Skeletal muscle cell (primary cell): ENCODE measurements around the gene CLEC20A.
A peak's percentile ranks its signal among the peaks of the same experiment; 100 is the strongest.

ENCODE experiments used
- DNase-seq: peaks from one replicate; pipeline ENCODE4 v3.0.0-alpha.2; 2010; ENCODE audit warnings: low read depth
- H3K4me3 ChIP-seq: 2 replicates; pipeline ENCODE4 v1.5.1; 2011; ENCODE audit warnings: low read depth, mild to moderate bottlenecking, control low read depth, low read length, moderate library complexity

CLEC20A gene

GRCh38 chr1:178502330-178502714, 5.6 kb upstream of the CLEC20A start:
- DNase-seq, result no peak
- no peak overlapping the region for H3K4me3 ChIP-seq

GRCh38 chr1:178501705-178502329, 5.1 kb upstream of the CLEC20A start:
- no peak overlapping the region for H3K4me3 ChIP-seq
- DNase-seq, result no peak

GRCh38 chr1:178500936-178501554, 4.3 kb upstream of the CLEC20A start:
- no peak overlapping the region for H3K4me3 ChIP-seq
- no peak for DNase-seq

- no peak overlapping the region for H3K4me3 ChIP-seq
- DNase-seq, result no peak
Measured at GRCh38 chr1:178500091-178500770, 3.5 kb upstream of the CLEC20A start.

DNA sequence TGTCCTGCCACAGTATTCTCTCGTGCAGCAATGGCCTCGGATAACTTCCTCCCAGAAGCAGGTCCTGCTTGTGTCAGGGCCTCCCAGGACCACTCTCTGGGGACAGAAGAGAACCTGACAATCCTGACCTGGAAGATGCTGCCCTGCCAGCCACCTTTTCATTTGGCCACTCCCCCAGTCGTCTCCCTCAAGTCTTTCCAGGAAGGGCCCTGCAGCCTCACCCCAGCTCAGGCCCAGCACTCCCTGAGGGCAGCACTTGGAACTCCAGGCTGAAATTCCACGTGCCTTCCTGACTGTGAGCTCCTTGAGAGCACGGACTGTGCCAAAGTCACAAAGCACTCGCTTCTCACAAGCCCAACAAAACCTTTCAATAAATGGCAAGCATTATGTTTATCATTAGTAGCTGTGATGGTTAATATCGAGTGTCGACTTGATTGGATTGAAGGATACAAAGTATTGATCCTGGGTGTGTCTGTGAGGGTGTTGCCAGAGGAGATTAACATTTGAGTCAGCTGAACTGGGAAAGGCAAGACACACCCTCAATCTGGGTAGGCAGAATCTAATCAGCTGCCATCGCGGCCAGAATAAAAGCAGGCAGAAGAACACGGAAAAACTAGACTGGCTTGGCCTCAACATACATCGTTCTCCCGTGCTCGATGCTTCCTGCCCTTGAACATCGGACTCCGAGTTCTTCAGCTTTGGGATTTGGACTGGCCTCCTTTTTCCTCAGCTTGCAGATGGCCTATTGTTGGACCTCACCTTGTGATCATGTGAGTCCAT, 2.3 kb upstream of the CLEC20A start:
- H3K4me3 ChIP-seq, result no peak overlapping the region
- no peak for DNase-seq

DNA sequence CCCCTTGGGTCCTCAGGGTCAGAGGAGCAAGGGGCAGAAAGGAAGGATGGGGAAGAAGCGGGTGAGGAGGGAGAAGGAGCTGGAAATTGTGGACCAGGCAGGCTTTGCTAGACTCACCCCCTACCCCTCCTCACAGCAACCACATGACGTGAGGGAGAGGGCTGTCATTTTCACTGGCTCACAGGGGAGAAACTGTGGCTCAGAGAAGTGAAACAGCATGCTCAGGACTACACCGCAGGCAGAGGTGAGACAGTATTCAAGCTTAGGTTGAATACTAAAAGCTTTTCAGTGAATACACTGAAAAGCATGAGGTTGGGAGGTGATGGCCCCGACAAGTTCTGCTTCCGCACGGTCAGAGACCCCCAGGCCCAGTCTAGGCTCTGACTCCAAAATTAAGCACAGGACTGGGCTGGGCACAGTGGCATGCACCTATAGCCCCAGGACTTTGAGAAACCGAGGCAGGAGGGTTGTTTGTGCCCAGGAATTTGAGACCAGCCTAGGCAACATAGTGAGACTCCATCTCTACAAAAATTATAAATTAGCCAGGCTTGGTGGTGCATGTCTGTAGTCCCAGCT, 1.2 kb upstream of the CLEC20A start:
- DNase-seq, result no peak
- H3K4me3 ChIP-seq, result no peak overlapping the region

DNA sequence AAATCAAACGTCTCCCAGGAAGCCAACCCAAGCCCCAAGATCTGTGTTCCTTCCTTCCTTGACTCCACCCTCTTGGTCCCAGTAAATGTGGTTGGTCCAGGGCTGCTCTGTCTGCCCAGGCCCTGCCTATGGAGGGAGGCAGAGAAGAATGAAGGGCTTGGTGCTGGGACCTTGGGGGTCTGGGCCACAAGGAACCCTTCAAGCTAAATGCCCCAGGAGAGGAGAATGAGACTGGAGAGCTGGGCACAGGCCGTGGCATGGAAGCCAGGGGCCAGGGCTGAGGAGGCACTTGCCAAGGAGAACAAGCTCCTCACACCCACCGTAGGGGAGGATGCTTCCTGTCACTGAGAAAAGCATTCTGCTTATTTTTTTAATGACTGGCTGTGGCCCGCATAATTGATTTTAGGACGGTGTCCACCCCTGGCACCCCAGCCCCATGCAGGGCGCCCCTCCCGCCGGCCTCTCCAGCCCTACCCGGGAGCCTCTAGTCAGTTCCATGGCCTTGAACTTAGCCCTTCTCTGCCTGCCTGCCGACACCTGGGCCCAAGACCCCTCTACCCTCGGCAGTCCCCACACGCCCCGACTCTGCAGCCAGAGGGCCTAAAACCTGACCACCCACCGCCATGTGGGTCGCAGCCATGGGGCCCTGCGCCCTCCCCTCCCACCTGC, 889 bp downstream of the CLEC20A start:
- no peak overlapping the region for H3K4me3 ChIP-seq
- DNase-seq, result no peak

DNA sequence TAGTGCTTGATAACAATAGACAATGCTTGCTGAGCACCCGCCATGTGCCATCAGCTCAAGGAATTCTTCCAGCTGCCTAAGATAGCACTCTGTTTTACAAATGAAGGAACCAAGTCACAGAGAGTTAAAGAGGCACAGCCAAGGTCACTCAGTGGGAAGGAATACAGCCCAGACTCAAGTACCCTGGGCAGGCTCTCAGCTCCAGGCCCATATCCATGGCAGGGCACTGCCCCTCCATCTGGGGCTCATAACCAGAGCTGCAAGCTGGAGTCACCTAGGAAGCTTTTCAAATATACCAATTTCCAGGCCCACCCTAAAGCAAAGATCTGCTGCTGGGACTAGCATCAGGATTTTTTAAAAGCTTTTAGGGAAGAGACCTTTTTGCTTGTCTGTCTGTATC, 1.6 kb downstream of the CLEC20A start:
- no peak overlapping the region for H3K4me3 ChIP-seq
- DNase-seq, result no peak

GRCh38 chr1:178494569-178494971, 2.2 kb downstream of the CLEC20A start:
- H3K4me3 ChIP-seq, result no peak overlapping the region
- DNase-seq, result no peak

GRCh38 chr1:178493301-178493741, 3.4 kb downstream of the CLEC20A start:
- no peak for DNase-seq
- no peak overlapping the region for H3K4me3 ChIP-seq

DNA sequence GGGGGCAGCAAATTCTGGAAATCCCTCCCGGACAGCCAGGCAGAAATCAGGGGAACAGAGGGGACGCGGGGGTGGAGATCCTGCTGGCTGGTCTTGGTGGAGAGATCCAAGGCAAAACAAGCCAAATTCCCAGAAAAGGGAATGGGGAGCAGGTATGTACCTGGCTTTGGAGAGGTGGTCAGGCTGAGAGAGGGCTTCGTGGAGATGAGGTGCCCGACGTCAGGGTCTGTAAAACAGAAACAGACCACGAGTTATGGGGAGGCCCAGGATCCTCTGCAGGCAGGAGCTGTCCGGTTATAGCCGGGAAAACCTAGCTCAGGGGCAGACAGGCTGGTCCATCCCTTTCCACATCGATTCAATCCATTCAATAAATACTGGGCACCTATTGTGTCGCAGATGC, 4.4 kb downstream of the CLEC20A start:
- H3K4me3 ChIP-seq, result no peak overlapping the region
- no peak for DNase-seq

DNA sequence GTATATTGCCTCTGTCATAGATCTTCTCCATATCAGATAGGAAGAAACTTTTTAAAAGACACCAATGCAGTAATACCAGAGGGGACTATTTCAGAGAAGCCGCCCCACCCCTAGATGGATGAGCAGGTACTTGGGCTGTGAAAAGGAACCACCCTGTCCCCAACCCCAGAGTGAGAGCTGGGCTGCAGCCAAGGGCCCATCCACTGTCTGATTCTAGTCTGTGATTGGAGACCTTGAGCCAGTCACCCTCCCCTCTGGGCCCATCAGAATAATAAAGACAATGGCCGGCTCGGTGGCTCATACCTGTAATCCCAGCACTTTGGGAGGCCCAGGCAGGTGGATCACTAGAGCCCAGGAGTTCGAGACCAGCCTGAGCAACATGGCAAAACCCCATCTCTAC, 5.0 kb downstream of the CLEC20A start:
- DNase-seq, result no peak
- no peak overlapping the region for H3K4me3 ChIP-seq

GRCh38 chr1:178490967-178491366, 5.8 kb downstream of the CLEC20A start:
- DNase-seq, result no peak
- H3K4me3 ChIP-seq, result no peak overlapping the region

DNA sequence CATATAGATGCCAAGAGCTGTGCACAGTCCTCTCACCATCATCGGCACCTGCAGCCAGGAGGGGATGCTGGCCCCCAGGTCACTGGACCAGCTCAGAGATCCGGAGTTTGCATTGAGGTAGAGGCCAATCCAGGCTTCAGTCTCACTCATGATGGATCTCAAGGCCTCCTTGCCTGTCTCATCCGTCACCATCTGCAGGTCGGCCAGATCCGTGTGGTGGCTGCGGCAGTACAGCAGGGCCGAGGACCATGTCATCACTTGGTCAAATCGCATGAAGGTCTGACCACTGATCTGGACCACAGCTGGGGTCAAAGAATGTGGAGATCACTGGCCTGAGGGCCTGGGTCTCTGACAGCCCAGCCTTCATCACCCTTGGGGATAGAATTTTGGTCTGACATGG, 6.6 kb downstream of the CLEC20A start:
- no peak overlapping the region for H3K4me3 ChIP-seq
- no peak for DNase-seq

DNA sequence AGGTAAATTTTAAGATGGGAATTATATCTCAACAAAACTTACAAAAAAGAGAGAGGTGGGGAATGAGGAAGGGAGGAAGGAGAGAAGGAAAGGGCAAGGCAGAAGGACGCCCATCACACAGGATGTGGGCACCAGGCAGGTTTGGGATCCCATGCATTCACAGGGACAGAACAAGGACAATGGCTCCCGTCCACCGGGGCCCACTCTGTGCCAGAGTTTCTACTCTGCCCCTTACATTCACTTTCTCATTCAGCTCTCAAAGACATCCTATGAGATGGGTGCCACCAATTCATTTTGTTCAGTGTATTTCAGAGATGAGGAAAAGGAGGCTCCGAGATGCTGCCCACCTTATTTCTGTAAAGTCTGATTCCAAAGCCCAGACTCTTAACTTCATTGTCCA, 7.4 kb downstream of the CLEC20A start:
- H3K4me3 ChIP-seq, result no peak overlapping the region

GRCh38 chr1:178488393-178488792, 8.4 kb downstream of the CLEC20A start:
- no peak for DNase-seq
- no peak overlapping the region for H3K4me3 ChIP-seq

More for the DNA sequence above, 7.4 kb downstream of the CLEC20A start:
- DNase-seq, result no peak

- H3K4me3 ChIP-seq, result peak overlapping the region; percentile 7
- DNase-seq, result no peak
Measured at GRCh38 chr1:178487070-178487615, 9.6 kb downstream of the CLEC20A start.

DNA sequence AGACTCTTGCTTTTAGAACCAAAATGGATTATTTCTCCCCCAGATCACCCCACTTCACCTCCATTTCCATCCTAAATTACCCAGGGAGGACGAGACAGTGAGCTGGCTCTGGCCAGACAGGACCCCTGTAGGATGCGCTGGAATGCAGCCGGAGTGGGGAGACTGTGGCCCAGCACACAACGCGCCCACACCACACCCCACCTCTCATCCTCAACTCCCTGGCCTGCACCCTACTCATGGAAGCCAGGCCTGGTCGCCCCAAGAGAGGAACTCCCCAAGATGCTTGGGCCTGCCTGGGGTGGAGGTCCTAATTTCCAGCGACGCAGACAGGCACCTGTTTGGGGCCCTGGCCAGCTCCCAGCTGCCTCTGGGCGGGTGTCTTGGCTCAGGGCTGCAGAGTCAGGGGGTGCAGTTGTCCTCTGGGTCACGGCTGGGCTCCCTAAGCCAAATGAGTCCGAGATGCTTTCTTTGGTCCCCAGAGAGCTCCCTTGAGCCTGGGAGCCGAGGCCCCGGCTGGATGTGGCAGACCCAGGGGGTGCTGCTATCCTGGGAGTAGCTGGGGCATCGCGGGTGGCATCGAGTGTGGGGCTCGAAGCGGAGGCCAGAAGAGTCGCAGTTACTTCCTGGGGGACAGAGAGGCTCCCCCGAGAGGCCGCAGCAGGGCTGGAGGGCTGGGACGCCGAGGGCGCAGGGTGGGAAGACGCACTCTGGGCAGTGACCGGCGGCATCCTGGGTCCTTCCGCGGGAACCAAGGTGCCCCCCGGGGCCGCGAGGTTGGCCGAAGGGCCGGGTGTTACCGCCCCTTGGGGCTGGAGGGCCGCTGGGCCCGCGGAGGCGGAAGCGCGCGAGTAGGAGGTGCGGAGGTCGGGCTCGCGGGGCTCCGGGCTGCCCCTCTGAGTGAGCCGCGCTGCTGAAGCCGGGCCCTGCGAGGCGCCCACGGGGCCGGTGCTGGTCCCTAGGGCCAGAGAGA, 10.4 kb downstream of the CLEC20A start:
- peak overlapping the region; percentile 7 for H3K4me3 ChIP-seq
- no peak for DNase-seq
